H9 (cell line): ENCODE measurements around the gene TSPEAR. TPM values are rescaled to one million over a fixed set of nuclear protein-coding genes. Genes with fewer than 3 reads are reported as not detected.

Experiments used
- DNase-seq: peaks from one replicate; pipeline ENCODE4 v3.0.0-alpha.2; 2017
- H2AFZ ChIP-seq: one replicate; pipeline ENCODE4 v1.6.1; 2013; ENCODE audit warnings: mild to moderate bottlenecking, low read length, control low read depth, moderate library complexity
- H2AK5ac ChIP-seq: 2 replicates; pipeline ENCODE4 v1.6.1; 2013; ENCODE audit warnings: low read length, control low read depth, mixed read lengths; ENCODE audit not compliant: insufficient read length
- H2BK120ac ChIP-seq: one replicate; pipeline ENCODE4 v1.6.1; 2013; ENCODE audit warnings: low read depth, mild to moderate bottlenecking, low read length, control low read depth, inconsistent platforms; ENCODE audit not compliant: poor library complexity, severe bottlenecking
- H2BK12ac ChIP-seq: 2 replicates; pipeline ENCODE4 v1.6.1; 2013; ENCODE audit warnings: low read length, control low read depth, mixed read lengths, low read depth; ENCODE audit not compliant: insufficient read length
- H2BK15ac ChIP-seq: 2 replicates; pipeline ENCODE4 v1.6.1; 2013; ENCODE audit warnings: low read depth, low read length, control low read depth
- H2BK20ac ChIP-seq: one replicate; pipeline ENCODE4 v1.6.1; 2013; ENCODE audit warnings: low read depth, mild to moderate bottlenecking, low read length, control low read depth, inconsistent platforms; ENCODE audit not compliant: poor library complexity, severe bottlenecking
- H2BK5ac ChIP-seq: 2 replicates; pipeline ENCODE4 v1.6.1; 2013; ENCODE audit warnings: low read length, control low read depth, mixed read lengths; ENCODE audit not compliant: insufficient read length
- H3K14ac ChIP-seq: 2 replicates; pipeline ENCODE4 v1.6.1; 2013; ENCODE audit warnings: low read length, control low read depth; ENCODE audit not compliant: insufficient read depth
- H3K18ac ChIP-seq: 2 replicates; pipeline ENCODE4 v1.6.1; 2013; ENCODE audit warnings: low read depth, mild to moderate bottlenecking, mixed read lengths, low read length, control low read depth; ENCODE audit not compliant: insufficient read length
- H3K23ac ChIP-seq: 2 replicates; pipeline ENCODE4 v1.6.1; 2013; ENCODE audit warnings: low read length, control low read depth, mixed read lengths, low read depth; ENCODE audit not compliant: insufficient read length
- H3K23me2 ChIP-seq: 2 replicates; pipeline ENCODE4 v1.6.1; 2013; ENCODE audit warnings: low read depth, mild to moderate bottlenecking, mixed read lengths, low read length, control low read depth; ENCODE audit not compliant: insufficient read length, poor library complexity, severe bottlenecking
- H3K27ac ChIP-seq: 2 replicates; pipeline ENCODE4 v1.5.1; 2013; ENCODE audit warnings: low read length, control low read depth, mixed read lengths, low read depth; ENCODE audit not compliant: insufficient read length
- H3K27me3 ChIP-seq: 2 replicates; pipeline ENCODE4 v1.6.1; 2013; ENCODE audit warnings: low read length, control low read depth, inconsistent platforms; ENCODE audit not compliant: insufficient read depth
- H3K4ac ChIP-seq: 2 replicates; pipeline ENCODE4 v1.6.1; 2013; ENCODE audit warnings: low read depth, mild to moderate bottlenecking, control low read depth, inconsistent platforms, low read length, moderate library complexity
- H3K4me1 ChIP-seq: 2 replicates; pipeline ENCODE4 v1.6.1; 2013; ENCODE audit warnings: low read length, control low read depth, inconsistent platforms; ENCODE audit not compliant: insufficient read depth
- H3K4me2 ChIP-seq: 2 replicates; pipeline ENCODE4 v1.6.1; 2013; ENCODE audit warnings: low read length, control low read depth, mixed read lengths; ENCODE audit not compliant: insufficient read length, insufficient read depth
- H3K56ac ChIP-seq: 2 replicates; pipeline ENCODE4 v1.6.1; 2013; ENCODE audit warnings: low read depth, mild to moderate bottlenecking, mixed read lengths, low read length, control low read depth; ENCODE audit not compliant: insufficient read length
- H3K79me1 ChIP-seq: 2 replicates; pipeline ENCODE4 v1.6.1; 2013; ENCODE audit warnings: low read depth, mild to moderate bottlenecking, moderate library complexity, low read length, control low read depth, inconsistent platforms; ENCODE audit not compliant: insufficient read depth, poor library complexity, severe bottlenecking
- H3K79me2 ChIP-seq: 2 replicates; pipeline ENCODE4 v1.6.1; 2013; ENCODE audit warnings: low read length, control low read depth, inconsistent platforms; ENCODE audit not compliant: insufficient read depth
- H3K9ac ChIP-seq: 2 replicates; pipeline ENCODE4 v1.6.1; 2013; ENCODE audit warnings: low read length, control low read depth, mixed read lengths; ENCODE audit not compliant: insufficient read length; ENCODE audit errors: extremely low read depth
- H3K9me3 ChIP-seq: one replicate; pipeline ENCODE4 v1.6.1; 2013; ENCODE audit warnings: low read depth, low read length, inconsistent platforms; ENCODE audit not compliant: control insufficient read depth
- H3T11ph ChIP-seq: one replicate; pipeline ENCODE4 v1.6.1; 2013; ENCODE audit warnings: mild to moderate bottlenecking, low read length, control low read depth, inconsistent platforms
- H4K20me1 ChIP-seq: one replicate; pipeline ENCODE4 v1.6.1; 2013; ENCODE audit not compliant: control insufficient read depth, insufficient read length, insufficient read depth
- H4K5ac ChIP-seq: 2 replicates; pipeline ENCODE4 v1.6.1; 2013; ENCODE audit warnings: low read depth, mild to moderate bottlenecking, mixed read lengths, low read length, control low read depth; ENCODE audit not compliant: insufficient read length
- H4K8ac ChIP-seq: replicated peaks from 2 replicates; pipeline ENCODE4 v1.6.1; 2013; ENCODE audit warnings: low read length, control low read depth, mixed read lengths, low read depth; ENCODE audit not compliant: insufficient read length
- H4K91ac ChIP-seq: 2 replicates; pipeline ENCODE4 v1.6.1; 2013; ENCODE audit warnings: low read depth, mild to moderate bottlenecking, moderate library complexity, mixed read lengths, low read length, control low read depth; ENCODE audit not compliant: insufficient read length
- H3K27ac Mint-ChIP-seq, 3 experiments: 2 replicates in 2 of 3; 3 replicates in 1 of 3; pipeline ENCODE4 v1.8.0; 2020 to 2021; ENCODE audit warnings: mixed read lengths in 3 of 3, mild to moderate bottlenecking in 1 of 3, moderate library complexity in 1 of 3
- H3K27me3 Mint-ChIP-seq: 2 replicates; pipeline ENCODE4 v1.8.0; 2021; ENCODE audit warnings: low read depth, mild to moderate bottlenecking, moderate library complexity, mixed read lengths
- H3K36me3 Mint-ChIP-seq, 3 experiments: 2 replicates in 2 of 3; 3 replicates in 1 of 3; pipeline ENCODE4 v1.8.0; 2020 to 2021; ENCODE audit warnings: low read depth in 3 of 3, mixed read lengths in 3 of 3; ENCODE audit not compliant: insufficient read depth in 1 of 3
- H3K4me1 Mint-ChIP-seq, 2 experiments: 2 replicates each; pipeline ENCODE4 v1.8.0; 2020; ENCODE audit warnings: mixed read lengths in 2 of 2
- H3K4me3 Mint-ChIP-seq, 2 experiments: 2 replicates in 1 of 2; 3 replicates in 1 of 2; pipeline ENCODE4 v1.8.0; 2020 to 2021; ENCODE audit warnings: mild to moderate bottlenecking in 2 of 2, mixed read lengths in 2 of 2, moderate library complexity in 1 of 2
- H3K9me3 Mint-ChIP-seq, 2 experiments: 2 replicates in 1 of 2; 3 replicates in 1 of 2; pipeline ENCODE4 v1.8.0; 2020; ENCODE audit warnings: mild to moderate bottlenecking in 2 of 2, mixed read lengths in 2 of 2, moderate library complexity in 1 of 2
- CTCF ChIP-seq: fragments of 200-600 bp; sonication (generic); conservative IDR thresholded peaks from 3 replicates; pipeline ENCODE4 v1.8.0; 2021; ENCODE audit warnings: antibody characterized with exemption, mild to moderate bottlenecking
- WGBS: extraction: QIAGEN DNeasy Blood & Tissue Kit; methylation state at CpG from one replicate; pipeline ENCODE4 v1.1.7; 2013; ENCODE audit warnings: missing lambda C conversion rate, low lambda C conversion rate, mixed read lengths; ENCODE audit not compliant: insufficient read length; ENCODE audit errors: extremely low coverage; 5-methylcytosine and 5-hydroxymethylcytosine counted together
- total RNA-seq: library from RNA; stranded (reverse); gene quantifications from 2 replicates; pipeline ENCODE4 v1.2.1, GENCODE V29; 2021

The TSPEAR gene
- total RNA-seq, 1 experiment from 2014 or later = 1.3 TPM

GRCh38 chr21:44602463-44602850, 108.9 kb downstream of the TSPEAR start:
- Histone ChIP-seq H3K9me3 (no peaks in the 10 kb centered on the region), H3K4ac (no peak overlapping the region), H3K4me1 (no peaks in the 10 kb centered on the region), H3K23ac (no peak overlapping the region), H3K18ac (no peak overlapping the region), H4K8ac (no peak overlapping the region), H2AK5ac (no peak overlapping the region), H2BK120ac (no peak overlapping the region), H4K91ac (no peak overlapping the region), H3K14ac (no peak overlapping the region), H3K79me1 (no peaks in the 10 kb centered on the region), H3K27me3 (no peaks in the 10 kb centered on the region), H2BK12ac (no peak overlapping the region), H4K5ac (no peak overlapping the region), H2BK5ac (no peak overlapping the region), H3K79me2 (no peaks in the 10 kb centered on the region), H3K9ac (no peak overlapping the region), H2AFZ (no peak overlapping the region), H3T11ph (no peak overlapping the region), H4K20me1 (no peaks in the 10 kb centered on the region), H2BK20ac (no peak overlapping the region), H2BK15ac (no peak overlapping the region), H3K27ac (no peak overlapping the region), H3K56ac (no peak overlapping the region), H3K23me2 (no peaks in the 10 kb centered on the region), H3K4me2 (no peak overlapping the region)
- H3K9me3 Mint-ChIP-seq = peaks cover 0 to 2% of the 10 kb centered on the region in 2 experiments; a peak in 2 of 5 replicates
- no peak overlapping the region for H3K27ac Mint-ChIP-seq
- no peak for TF ChIP-seq CTCF
- peaks cover 11% of the 10 kb centered on the region for H3K27me3 Mint-ChIP-seq
- H3K36me3 Mint-ChIP-seq = peaks cover 0 to 4% (median 0%) of the 10 kb centered on the region in 3 experiments; a peak in 1 of 7 replicates
- WGBS = no CpG with 5 or more reads among the region's 21 CpGs
- no peak for DNase-seq
- peaks cover 29 to 33% of the 10 kb centered on the region in 2 experiments for H3K4me1 Mint-ChIP-seq
- no peak overlapping the region for H3K4me3 Mint-ChIP-seq
